Activated CD4-positive, alpha-beta T cell treated with anti-CD3 and anti-CD28 coated beads, Interleukin-2, amount 10 ng/mL, durations not matched to agents 24 days and 14 days (primary cell): ENCODE results near the gene RNF149. TPM values are rescaled to one million over a fixed set of nuclear protein-coding genes. Genes with fewer than 3 reads are reported as not detected.
A peak's percentile ranks its signal among the peaks of the same experiment; 100 is the strongest.
"Not testable (repeated sequence)": the region's sequence is repeated elsewhere in the genome, so short reads cannot be mapped to it uniquely, and the experiment has no call there.

ENCODE experiments used
- DNase-seq: peaks from one replicate; pipeline ENCODE4 v3.0.0; 2022
- H3K27ac Mint-ChIP-seq: one replicate; pipeline ENCODE4 v1.8.0; 2022; ENCODE audit warnings: mild to moderate bottlenecking, mixed read lengths
- H3K27me3 Mint-ChIP-seq: one replicate; pipeline ENCODE4 v1.8.0; 2022; ENCODE audit warnings: mixed read lengths
- H3K36me3 Mint-ChIP-seq: one replicate; pipeline ENCODE4 v1.8.0; 2022; ENCODE audit warnings: low read depth, mild to moderate bottlenecking, mixed read lengths
- H3K4me1 Mint-ChIP-seq: one replicate; pipeline ENCODE4 v1.8.0; 2021; ENCODE audit warnings: mixed read lengths
- H3K4me3 Mint-ChIP-seq: one replicate; pipeline ENCODE4 v1.8.0; 2022; ENCODE audit warnings: mild to moderate bottlenecking, moderate library complexity, mixed read lengths
- H3K9me3 Mint-ChIP-seq: one replicate; pipeline ENCODE4 v1.8.0; 2021; ENCODE audit warnings: mixed read lengths
- intact Hi-C: fragments of 100-400 bp; cut with micrococcal nuclease; formaldehyde crosslinking; loops from one replicate; pipeline ENCODE4 v1.15.1; 2023
- total RNA-seq: library from RNA; stranded (reverse); gene quantifications from 2 replicates; pipeline ENCODE4 v1.2.3, GENCODE V29; 2022

Gene RNF149
- total RNA-seq, 1 donor from 2014 or later, result 40.3 TPM

DNA sequence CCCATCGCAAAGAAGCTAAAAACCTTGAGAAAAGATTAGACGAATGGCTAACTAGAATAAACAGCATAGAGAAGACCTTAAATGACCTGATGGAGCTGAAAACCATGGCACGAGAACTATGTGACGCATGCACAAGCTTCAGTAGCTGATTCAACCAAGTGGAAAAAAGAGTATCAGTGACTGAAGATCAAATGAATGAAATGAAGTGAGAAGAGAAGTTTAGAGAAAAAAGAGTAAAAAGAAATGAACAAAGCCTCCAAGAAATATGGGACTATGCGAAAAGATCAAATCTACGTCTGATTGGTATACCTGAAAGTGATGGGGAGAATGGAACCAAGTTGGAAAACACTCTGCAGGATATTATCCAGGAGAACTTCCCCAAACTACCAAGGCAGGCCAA, 8.1 kb upstream of the RNF149 start:
- H3K27ac Mint-ChIP-seq, H3K4me3 Mint-ChIP-seq, DNase-seq, H3K36me3 Mint-ChIP-seq, intact Hi-C loops: not testable (repeated sequence)
- Mint-ChIP-seq H3K27me3 (peaks cover 35% of the 10 kb centered on the region), H3K4me1 (peaks cover 12% of the 10 kb centered on the region), H3K9me3 (peaks cover 14% of the 10 kb centered on the region)

DNA sequence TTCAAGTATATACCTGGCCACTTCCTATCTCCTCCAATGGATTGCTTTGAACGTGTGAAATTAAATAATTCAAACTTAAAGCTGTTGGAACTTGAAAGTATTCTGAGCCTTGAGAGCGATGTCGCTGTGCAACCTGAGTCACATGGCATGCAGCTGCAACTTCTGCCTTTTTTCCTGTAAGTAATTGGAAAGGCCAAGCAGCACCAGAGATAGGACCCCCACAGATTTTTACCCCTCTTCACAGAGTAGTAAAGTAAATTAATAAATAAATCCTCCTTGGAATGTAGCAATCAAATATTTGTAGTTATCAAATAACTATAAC, 3.2 kb upstream of the RNF149 start:
- H3K9me3 Mint-ChIP-seq, result peaks cover 4% of the 10 kb centered on the region
- intact Hi-C loops, result no loop called here
- DNase-seq, result no peak
- peaks cover 4% of the 10 kb centered on the region for H3K27me3 Mint-ChIP-seq
- no peak overlapping the region for H3K27ac Mint-ChIP-seq
- H3K4me3 Mint-ChIP-seq, result no peak overlapping the region
- H3K4me1 Mint-ChIP-seq, result peaks cover 45% of the 10 kb centered on the region
- H3K36me3 Mint-ChIP-seq, result peaks cover 8% of the 10 kb centered on the region

DNA sequence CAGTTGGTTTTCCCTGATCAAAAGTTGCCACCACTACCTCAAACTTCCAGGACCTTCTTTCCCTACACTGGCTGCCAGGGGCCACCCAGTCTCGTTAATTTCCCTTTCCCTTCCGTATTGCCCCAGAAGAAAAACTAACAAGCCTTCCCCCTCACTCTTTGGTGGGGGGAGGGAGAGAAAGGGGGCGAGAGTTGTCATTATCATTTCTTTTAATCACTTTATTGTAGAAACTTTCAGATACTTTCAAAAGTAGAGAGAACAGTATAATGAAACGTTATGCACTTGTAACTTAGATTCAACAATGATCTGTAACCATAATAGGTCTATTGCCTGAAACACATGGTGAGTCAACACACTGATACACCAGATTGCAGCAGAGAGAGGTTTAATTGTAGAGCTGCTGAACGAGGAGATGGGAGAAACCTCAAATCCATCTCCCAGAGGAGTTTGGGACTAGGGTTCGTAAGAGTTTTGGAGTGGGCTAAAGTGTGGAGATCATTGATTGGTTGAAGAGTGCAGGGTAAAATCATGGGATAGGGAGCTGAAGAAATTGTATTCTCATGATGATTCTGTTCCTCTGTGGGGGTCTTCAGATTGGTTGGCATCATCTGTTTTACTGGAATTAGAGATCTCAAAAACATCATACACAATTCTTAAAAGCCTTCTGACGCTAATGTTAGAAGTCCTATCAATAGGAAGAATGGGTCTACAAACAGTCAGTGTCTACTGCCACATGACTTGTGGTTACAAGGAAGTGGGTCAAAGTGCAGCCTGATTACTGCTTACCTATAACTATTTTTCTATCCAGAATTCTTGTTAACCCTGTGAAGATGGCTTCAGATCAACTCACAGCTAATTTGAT, 2.6 kb upstream of the RNF149 start:
- peaks cover 9% of the 10 kb centered on the region for H3K36me3 Mint-ChIP-seq
- intact Hi-C loops, result no loop called here
- H3K4me3 Mint-ChIP-seq, result peak overlapping the region; percentile 40
- H3K27me3 Mint-ChIP-seq, result no peaks in the 10 kb centered on the region
- DNase-seq, result no peak
- H3K27ac Mint-ChIP-seq, result peak overlapping the region; percentile 25
- no peaks in the 10 kb centered on the region for H3K9me3 Mint-ChIP-seq
- peaks cover 49% of the 10 kb centered on the region for H3K4me1 Mint-ChIP-seq

DNA sequence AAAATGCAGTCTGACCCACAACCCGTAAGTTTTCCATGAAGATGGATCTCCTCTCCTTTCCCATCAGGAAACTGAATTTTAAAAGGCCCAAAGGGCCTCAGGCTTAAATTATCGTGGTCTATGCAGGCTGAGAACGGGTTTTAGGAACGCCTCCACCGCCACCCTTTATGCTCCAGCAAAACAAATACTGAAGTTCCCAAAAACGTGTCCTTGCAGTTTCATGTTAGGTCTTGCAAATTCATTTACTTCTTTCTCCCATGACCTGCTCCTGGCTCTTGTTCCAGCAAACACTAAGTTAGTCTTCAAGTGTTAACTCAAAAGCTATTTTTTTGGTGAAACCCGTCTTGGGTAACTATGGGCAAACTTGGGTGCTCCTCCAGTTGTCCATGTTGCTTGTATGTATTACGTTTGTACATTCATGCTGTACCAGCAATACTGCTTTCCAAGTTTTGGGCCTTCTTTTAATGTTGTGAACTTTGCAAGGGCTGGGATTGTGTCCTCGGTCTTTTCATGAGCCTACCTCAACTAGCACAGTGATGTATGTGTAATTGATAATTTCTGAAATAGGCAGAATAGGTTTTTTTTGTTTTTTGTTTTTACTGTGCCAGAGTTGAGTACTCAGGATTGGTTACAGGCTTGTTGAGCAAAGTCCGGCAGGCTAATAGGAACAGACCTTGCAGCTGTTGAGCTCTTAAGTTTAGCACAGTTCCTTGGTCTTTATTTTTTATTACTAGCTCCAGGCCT, 1.8 kb upstream of the RNF149 start:
- peaks cover 52% of the 10 kb centered on the region for H3K4me1 Mint-ChIP-seq
- H3K27ac Mint-ChIP-seq, result no peak overlapping the region
- peak overlapping the region; percentile 88 for H3K4me3 Mint-ChIP-seq
- no peak for DNase-seq
- intact Hi-C loops, result no loop called here
- peaks cover 16% of the 10 kb centered on the region for H3K36me3 Mint-ChIP-seq
- H3K27me3 Mint-ChIP-seq, result no peaks in the 10 kb centered on the region
- H3K9me3 Mint-ChIP-seq, result no peaks in the 10 kb centered on the region

DNA sequence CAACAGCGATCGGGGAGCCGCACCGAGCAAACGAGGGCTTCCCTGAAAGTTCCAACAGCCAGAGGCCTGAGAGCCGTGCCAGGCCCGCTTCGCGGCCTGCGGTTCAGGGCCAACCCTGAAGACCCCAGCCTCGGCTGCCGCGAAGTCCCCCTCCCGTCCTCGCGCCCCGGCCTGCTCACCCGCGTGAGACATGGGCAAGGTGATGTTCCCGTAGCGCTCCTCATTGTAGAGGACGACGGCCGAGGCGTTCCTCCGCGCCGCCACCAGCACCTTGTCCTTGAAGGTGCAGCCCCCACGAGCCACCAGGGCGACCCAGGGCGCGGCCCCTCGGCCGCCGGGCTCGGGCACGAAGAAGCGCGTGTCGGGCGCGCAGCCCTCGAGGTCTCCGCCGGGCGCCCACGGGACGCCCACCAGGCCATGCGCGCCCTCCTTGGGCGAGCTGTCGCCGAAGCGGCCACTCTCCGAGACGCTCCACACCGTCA, 510 bp downstream of the RNF149 start:
- Mint-ChIP-seq H3K4me1 (peaks cover 62% of the 10 kb centered on the region), H3K9me3 (no peaks in the 10 kb centered on the region), H3K36me3 (peaks cover 28% of the 10 kb centered on the region), H3K4me3 (peak overlapping the region; percentile 88), H3K27ac (peak overlapping the region; percentile 96), H3K27me3 (no peaks in the 10 kb centered on the region)
- intact Hi-C loops, result loop anchor here (1.0 to 10.0 kb wide), 9 partner anchors 20 to 1059 kb away; partner anchors contain the start of genes CNOT11, MAP4K4, PDCL3 and RFX8
- DNase-seq, result no peak

DNA sequence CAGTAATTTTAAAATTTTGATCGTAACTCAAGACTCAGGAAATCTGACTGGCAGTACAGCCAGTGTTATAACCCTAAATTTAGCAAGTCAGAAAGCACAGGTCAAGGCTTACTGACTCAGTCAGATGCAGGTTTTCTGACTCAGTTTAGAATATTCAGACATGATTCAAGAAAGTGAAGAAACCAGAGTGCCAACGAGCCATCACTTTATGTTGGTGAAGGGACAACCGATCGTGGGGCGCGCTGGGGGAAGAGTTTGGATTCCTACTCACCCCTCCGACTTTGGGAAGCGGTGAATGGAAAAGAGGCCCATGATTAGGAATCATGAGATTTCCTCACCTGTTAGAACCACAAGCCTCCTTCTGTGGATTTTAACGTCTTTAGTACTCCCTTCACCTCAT, 998 bp downstream of the RNF149 start:
- H3K9me3 Mint-ChIP-seq, result no peaks in the 10 kb centered on the region
- H3K27me3 Mint-ChIP-seq, result no peaks in the 10 kb centered on the region
- DNase-seq, result peak; percentile 69
- H3K4me3 Mint-ChIP-seq, result peak overlapping the region; percentile 88
- peak overlapping the region; percentile 96 for H3K27ac Mint-ChIP-seq
- H3K36me3 Mint-ChIP-seq, result peaks cover 31% of the 10 kb centered on the region
- H3K4me1 Mint-ChIP-seq, result peaks cover 66% of the 10 kb centered on the region
- intact Hi-C loops, result loop anchor here (1.0 to 10.0 kb wide), 9 partner anchors 21 to 1060 kb away; partner anchors contain the start of genes CNOT11, MAP4K4, PDCL3 and RFX8

DNA sequence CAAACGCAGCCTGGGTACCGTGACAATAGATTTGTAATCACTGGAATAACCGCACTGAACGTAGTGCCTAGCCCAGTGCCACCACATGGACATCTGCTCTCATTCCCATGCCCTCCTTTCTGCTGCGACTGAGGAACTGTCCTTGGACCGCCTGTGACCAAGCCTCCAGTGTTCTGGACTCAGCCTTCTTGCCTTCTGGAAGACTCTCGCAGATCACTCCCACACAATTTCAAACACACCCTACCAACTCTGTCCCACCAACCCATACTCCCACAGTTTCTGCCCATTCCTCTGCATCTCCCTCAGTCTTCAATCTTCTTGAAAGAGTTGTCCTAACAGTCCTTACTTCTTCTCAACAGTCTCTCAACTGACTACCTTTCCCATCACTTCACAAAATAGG, 2.1 kb downstream of the RNF149 start:
- Mint-ChIP-seq H3K36me3 (peaks cover 37% of the 10 kb centered on the region), H3K27me3 (no peaks in the 10 kb centered on the region), H3K4me3 (peak overlapping the region; percentile 88), H3K4me1 (peaks cover 67% of the 10 kb centered on the region), H3K27ac (peak overlapping the region; percentile 96), H3K9me3 (no peaks in the 10 kb centered on the region)
- intact Hi-C loops, result loop anchor here (2.0 to 10.0 kb wide), 7 partner anchors 36 to 1061 kb away; partner anchors contain the start of genes MAP4K4, PDCL3, RFX8 and RPL31
- DNase-seq, result peak; percentile 71

DNA sequence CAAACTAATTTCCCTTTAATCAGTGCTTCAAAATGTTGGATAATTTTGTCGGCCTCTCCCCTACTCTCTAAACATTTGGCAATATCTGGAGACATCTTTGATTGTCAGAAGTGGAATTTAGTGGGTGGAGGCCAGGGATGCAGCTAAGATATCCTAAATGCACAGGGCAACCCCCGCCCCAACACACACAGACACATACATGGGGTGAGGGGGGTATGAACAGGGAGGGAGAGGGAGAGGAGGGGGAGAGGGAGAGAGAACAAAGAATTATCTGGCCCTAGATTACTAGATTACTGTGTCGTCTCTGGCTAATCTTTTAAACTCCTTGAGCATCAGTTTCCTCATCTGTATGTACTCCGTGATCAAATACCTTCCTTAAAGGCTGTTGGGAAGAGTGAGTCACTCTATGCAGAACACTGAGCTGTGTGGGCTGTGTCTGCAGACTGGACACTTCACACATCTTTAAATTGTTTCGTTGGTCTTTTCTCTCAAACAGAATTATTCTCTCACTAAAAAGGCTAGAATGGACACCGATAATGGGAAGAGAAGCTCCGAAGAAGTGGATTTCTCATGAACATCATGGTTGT, 2.9 kb downstream of the RNF149 start:
- H3K4me3 Mint-ChIP-seq, result peak overlapping the region; percentile 88
- no peaks in the 10 kb centered on the region for H3K9me3 Mint-ChIP-seq
- H3K36me3 Mint-ChIP-seq, result peaks cover 37% of the 10 kb centered on the region
- no peak for DNase-seq
- peak overlapping the region; percentile 80 for H3K27ac Mint-ChIP-seq
- intact Hi-C loops, result loop anchor here (1.0 to 10.0 kb wide), 8 partner anchors 33 to 1062 kb away; partner anchors contain the start of genes MAP4K4, PDCL3, RFX8 and RPL31
- peaks cover 64% of the 10 kb centered on the region for H3K4me1 Mint-ChIP-seq
- no peaks in the 10 kb centered on the region for H3K27me3 Mint-ChIP-seq

DNA sequence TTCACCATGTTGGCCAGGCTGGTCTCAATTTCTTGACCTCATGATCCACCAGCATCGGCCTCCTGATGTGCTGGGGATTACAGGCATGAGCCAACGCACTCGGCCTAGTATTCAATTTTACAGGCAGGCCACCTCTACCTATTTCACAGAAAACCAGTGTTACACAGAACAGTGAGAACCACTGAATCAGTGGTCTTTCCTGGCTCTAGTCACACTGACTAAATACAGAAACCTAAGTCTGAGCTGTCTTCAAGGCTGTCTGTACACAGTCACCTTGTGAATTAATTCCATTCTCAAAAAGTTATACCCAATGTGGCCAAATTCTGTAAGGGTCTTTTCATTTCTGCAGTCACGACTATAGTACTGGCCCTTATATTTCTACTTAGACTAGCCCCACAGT, 3.5 kb downstream of the RNF149 start:
- DNase-seq, result no peak
- H3K36me3 Mint-ChIP-seq, result peaks cover 38% of the 10 kb centered on the region
- peak overlapping the region; percentile 88 for H3K4me3 Mint-ChIP-seq
- peak overlapping the region; percentile 80 for H3K27ac Mint-ChIP-seq
- peaks cover 60% of the 10 kb centered on the region for H3K4me1 Mint-ChIP-seq
- intact Hi-C loops, result loop anchor here (1.0 to 10.0 kb wide), 7 partner anchors 33 to 1062 kb away; partner anchors contain the start of genes MAP4K4, PDCL3, RFX8 and TBC1D8
- no peaks in the 10 kb centered on the region for H3K9me3 Mint-ChIP-seq
- no peaks in the 10 kb centered on the region for H3K27me3 Mint-ChIP-seq

DNA sequence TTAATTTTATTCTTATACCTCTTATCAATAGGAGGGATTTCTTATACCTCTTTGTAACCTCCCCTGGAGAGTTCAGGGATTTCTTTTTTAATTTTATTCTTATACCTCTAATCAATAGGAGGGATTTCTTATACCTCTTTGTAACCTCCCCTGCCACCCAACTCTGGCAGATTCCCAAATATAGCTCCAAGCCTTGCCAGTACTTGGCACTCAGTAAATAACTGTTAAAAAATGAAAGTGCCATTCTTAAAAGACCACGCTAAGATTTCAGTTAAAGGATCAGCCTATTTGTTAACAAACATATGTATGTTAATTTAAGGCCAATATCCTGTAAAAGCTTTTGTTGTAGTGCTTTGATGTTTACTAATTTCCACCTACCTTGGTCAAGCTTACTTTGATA, 4.8 kb downstream of the RNF149 start:
- Mint-ChIP-seq H3K4me3 (no peak overlapping the region), H3K27ac (no peak overlapping the region), H3K27me3 (no peaks in the 10 kb centered on the region), H3K9me3 (no peaks in the 10 kb centered on the region), H3K4me1 (peaks cover 62% of the 10 kb centered on the region), H3K36me3 (peaks cover 47% of the 10 kb centered on the region)
- intact Hi-C loops, result loop anchor here (10.0 kb wide), 1 partner anchor 171 kb away; the partner anchor contains the start of gene RFX8
- no peak for DNase-seq

DNA sequence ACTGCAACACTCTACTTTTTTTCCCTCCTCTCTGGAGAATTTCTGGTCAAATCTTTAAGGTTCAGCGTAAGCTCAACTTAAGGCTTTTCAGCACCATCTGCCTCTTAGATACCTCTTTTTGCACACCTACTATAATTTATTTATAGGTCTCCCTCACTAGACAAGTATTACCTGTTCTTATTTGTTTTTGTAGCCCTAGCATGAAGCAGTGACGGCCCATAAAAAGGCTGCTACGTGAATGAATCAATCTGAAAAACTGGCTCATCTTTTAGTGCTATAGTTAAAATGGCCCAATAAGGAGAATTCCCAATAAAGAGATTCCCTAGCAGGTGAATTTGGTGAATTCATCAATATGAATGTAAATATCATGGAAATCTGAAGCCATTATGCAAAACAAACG, 6.5 kb downstream of the RNF149 start:
- Mint-ChIP-seq H3K36me3 (peaks cover 50% of the 10 kb centered on the region), H3K27me3 (no peaks in the 10 kb centered on the region), H3K4me3 (no peak overlapping the region), H3K4me1 (peaks cover 62% of the 10 kb centered on the region), H3K27ac (no peak overlapping the region), H3K9me3 (no peaks in the 10 kb centered on the region)
- no peak for DNase-seq
- intact Hi-C loops, result loop anchor here (10.0 kb wide), 1 partner anchor 173 kb away; the partner anchor contains the start of gene RFX8

DNA sequence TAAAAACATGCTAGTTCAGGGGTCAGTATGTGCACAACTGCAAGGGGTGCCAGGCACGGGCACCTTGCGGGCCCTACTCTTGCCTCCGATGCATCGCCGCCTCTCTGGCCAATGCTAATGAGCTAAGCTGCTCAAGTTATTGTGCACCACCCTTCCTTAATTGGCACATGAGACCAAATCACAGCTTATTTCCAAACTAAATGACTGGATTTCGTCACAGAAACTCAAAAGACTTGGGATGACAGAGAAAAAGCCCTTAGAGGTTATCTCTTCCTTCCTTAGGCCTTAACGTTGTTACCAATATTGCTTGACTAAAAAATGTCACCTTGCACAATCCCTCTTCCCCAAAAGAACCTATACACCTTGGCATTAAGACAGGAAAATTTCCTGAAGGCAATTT, 7.7 kb downstream of the RNF149 start:
- no peaks in the 10 kb centered on the region for H3K9me3 Mint-ChIP-seq
- H3K27me3 Mint-ChIP-seq, result no peaks in the 10 kb centered on the region
- DNase-seq, result no peak
- peaks cover 60% of the 10 kb centered on the region for H3K4me1 Mint-ChIP-seq
- H3K27ac Mint-ChIP-seq, result no peak overlapping the region
- H3K4me3 Mint-ChIP-seq, result no peak overlapping the region
- intact Hi-C loops, result loop anchor here (10.0 kb wide), 1 partner anchor 174 kb away; the partner anchor contains the start of gene RFX8
- H3K36me3 Mint-ChIP-seq, result peaks cover 48% of the 10 kb centered on the region

DNA sequence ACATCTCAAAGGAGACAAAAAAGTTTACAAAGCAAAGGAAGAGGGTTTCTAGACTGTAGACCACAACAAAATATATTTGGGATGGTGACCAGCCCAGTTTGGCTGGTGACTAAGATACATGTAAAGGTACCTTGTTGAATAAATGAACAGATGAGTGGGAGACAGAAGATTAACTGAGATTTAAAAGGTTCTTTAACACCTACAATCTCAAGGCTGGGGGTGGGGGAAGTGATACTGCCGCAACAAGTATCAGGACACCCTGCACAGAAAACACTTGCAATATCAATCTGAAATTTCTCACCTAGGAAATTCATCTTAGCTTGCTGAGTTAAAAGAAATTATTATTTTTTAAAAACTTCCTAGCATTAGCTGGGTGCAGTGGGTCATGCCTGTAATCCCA, 8.3 kb downstream of the RNF149 start:
- intact Hi-C loops, result loop anchor here (10.0 kb wide), 1 partner anchor 175 kb away; the partner anchor contains the start of gene RFX8
- Mint-ChIP-seq H3K27me3 (no peaks in the 10 kb centered on the region), H3K4me1 (peaks cover 54% of the 10 kb centered on the region), H3K27ac (no peak overlapping the region), H3K4me3 (peak overlapping the region; percentile 4), H3K36me3 (peaks cover 41% of the 10 kb centered on the region), H3K9me3 (no peaks in the 10 kb centered on the region)
- no peak for DNase-seq
